Naive B cell (primary cell): ENCODE results near the gene PLEKHA6. TPM values are rescaled to one million over a fixed set of nuclear protein-coding genes. Genes with fewer than 3 reads are reported as not detected.

Experiments
- ATAC-seq, 2 donors: fragments of 150-1000 bp; cut with Tn5 transposase; 2 replicates each; pipeline ENCODE4 v1.10.0; 2021; ENCODE audit warnings: low read depth in 2 of 2, mild to moderate bottlenecking in 2 of 2, moderate library complexity in 2 of 2
- DNase-seq: peaks from one replicate; pipeline ENCODE4 v3.0.0; 2022
- H3K27ac Mint-ChIP-seq, 6 donors: one replicate each; pipeline ENCODE4 v1.8.0; 2020 to 2022; ENCODE audit warnings: mild to moderate bottlenecking in 6 of 6, mixed read lengths in 6 of 6, moderate library complexity in 5 of 6, inconsistent platforms in 2 of 6
- H3K27me3 Mint-ChIP-seq, 3 donors: one replicate each; pipeline ENCODE4 v1.8.0; 2021 to 2022; ENCODE audit warnings: mixed read lengths in 3 of 3, mild to moderate bottlenecking in 1 of 3
- H3K36me3 Mint-ChIP-seq, 2 donors: one replicate each; pipeline ENCODE4 v1.8.0; 2020 to 2022; ENCODE audit warnings: mixed read lengths in 2 of 2, inconsistent platforms in 1 of 2, mild to moderate bottlenecking in 1 of 2
- H3K4me1 Mint-ChIP-seq, 3 donors: one replicate each; pipeline ENCODE4 v1.8.0; 2020 to 2022; ENCODE audit warnings: mixed read lengths in 3 of 3, inconsistent platforms in 1 of 3, mild to moderate bottlenecking in 1 of 3, moderate library complexity in 1 of 3
- H3K4me3 Mint-ChIP-seq, 8 donors: one replicate each; pipeline ENCODE4 v1.8.0; 2020 to 2022; ENCODE audit warnings: mild to moderate bottlenecking in 8 of 8, mixed read lengths in 8 of 8, moderate library complexity in 8 of 8, inconsistent platforms in 2 of 8
- H3K9me3 Mint-ChIP-seq, 7 donors: one replicate each; pipeline ENCODE4 v1.8.0; 2020 to 2022; ENCODE audit warnings: mixed read lengths in 7 of 7, mild to moderate bottlenecking in 5 of 7, inconsistent platforms in 2 of 7, moderate library complexity in 1 of 7
- polyA plus RNA-seq, 6 donors: library from polyadenylated mRNA; unstranded; fragments of 300-500 nt; fragmentation: Illumina TruSeq; gene quantifications; one replicate each; pipeline ENCODE4 v1.2.3, GENCODE V29; 2021; ENCODE audit warnings: low read depth in 6 of 6

PLEKHA6 gene
- polyA plus RNA-seq, 6 donors from 2014 or later = 0.09 TPM; not detected in 5

DNA sequence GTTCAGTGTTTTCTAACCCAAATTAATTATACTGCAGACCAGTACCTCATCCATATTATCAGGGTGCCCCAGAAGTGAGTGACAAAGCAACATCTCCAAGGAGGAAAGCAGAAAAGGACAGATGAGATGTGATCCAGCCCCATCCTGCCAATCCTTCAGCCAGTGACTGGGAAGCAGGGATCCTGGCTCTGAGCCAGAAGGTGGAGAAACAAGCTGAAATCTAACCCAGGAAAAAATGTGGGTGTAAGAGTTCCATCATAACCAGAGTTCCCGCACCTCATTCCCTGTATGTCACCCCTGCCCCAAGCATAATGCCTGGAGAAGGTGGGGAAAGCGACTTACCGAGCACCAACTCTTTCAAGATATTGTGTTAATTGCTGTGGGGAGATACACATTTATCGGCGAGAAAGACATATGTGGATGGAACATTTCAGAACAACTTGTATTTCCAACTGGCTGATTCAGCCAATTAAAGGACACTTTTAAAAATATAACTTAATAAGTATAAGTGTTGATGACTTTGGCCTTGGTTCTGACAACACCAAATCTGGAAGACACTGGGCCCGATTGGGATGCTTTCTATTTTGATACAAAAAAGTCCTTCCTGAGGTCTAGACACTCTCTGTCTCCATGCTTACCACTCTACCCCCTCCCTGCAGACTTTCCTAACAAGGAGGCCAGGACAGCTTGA lies 14.9 kb downstream of the PLEKHA6 start:
- ATAC-seq (no peak), DNase-seq (no peak)
- Mint-ChIP-seq H3K27ac (no peak overlapping the region), H3K4me1 (no peaks in the 10 kb centered on the region), H3K4me3 (no peak overlapping the region), H3K9me3 (peaks cover 0 to 2% (median 0%) of the 10 kb centered on the region in 7 donors), H3K36me3 (no peaks in the 10 kb centered on the region), H3K27me3 (peaks cover 0 to 23% (median 23%) of the 10 kb centered on the region in 3 donors)

DNA sequence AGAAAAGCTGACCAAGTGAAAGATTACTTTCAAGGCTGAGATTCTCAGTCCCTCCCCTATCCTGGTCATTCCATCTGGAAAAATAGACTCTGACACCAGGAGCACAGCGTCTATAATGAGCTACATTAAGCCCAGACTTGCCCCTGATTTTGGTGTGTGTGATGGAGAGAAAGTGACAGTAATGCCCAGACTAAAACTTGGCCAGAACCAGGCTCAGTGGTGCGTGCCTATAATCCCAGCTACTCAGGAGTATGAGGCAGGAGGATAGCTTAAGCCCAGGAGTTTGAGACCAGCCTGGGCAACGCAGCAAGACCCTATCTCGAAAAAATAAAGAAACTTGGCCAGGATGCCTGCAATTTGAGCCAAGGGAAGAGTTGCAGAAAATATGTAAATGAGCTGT lies 15.9 kb downstream of the PLEKHA6 start:
- Mint-ChIP-seq H3K36me3 (no peaks in the 10 kb centered on the region), H3K27me3 (peaks cover 0 to 23% (median 23%) of the 10 kb centered on the region in 3 donors), H3K4me3 (no peak overlapping the region), H3K9me3 (peaks cover 0 to 2% (median 0%) of the 10 kb centered on the region in 7 donors), H3K4me1 (no peaks in the 10 kb centered on the region), H3K27ac (no peak overlapping the region)
- ATAC-seq (no peak), DNase-seq (no peak)

DNA sequence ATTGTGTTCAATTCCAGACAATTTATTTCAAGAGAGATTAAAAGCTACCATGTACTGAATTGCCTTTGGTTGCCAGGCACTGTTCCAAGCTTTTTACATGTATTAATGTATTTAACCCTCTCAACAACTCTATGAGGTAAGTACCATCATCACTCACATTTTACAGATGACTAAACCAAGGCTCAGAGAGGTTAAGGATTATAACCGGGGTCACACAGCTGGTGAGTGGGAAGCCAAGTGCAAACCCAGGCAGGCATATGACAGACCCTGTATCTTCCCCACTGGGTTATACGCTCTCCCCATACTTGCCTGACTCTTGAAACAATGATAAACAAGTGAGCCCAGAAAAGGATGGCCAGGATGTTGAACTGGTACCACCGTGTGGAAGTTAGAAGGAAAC lies 16.5 kb downstream of the PLEKHA6 start:
- H3K4me3 Mint-ChIP-seq = no peak overlapping the region
- peaks cover 3 to 28% (median 23%) of the 10 kb centered on the region in 3 donors for H3K27me3 Mint-ChIP-seq
- peaks cover 0 to 2% (median 0%) of the 10 kb centered on the region in 7 donors for H3K9me3 Mint-ChIP-seq
- no peak for ATAC-seq
- no peak for DNase-seq
- H3K27ac Mint-ChIP-seq = no peak overlapping the region
- H3K4me1 Mint-ChIP-seq = no peaks in the 10 kb centered on the region
- H3K36me3 Mint-ChIP-seq = no peaks in the 10 kb centered on the region

DNA sequence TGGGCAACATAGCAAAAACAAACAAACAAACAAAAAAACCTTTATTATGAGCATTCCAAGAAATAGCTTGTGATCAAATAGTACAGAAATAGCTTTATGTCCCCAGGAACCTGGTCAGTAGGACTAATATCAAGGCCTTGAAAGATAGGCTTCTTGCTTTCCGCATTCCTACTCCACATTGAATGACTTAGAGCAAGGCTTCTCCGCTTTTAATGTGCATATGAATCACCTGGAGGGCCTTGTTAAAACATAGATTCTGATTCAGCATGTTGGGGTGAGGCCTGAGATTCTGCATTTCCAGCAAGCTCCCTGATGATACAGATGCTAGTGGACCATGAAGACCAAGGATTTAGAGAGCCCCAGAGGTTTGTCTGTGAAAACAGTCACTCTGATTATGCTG lies 17.4 kb downstream of the PLEKHA6 start:
- Mint-ChIP-seq H3K4me3 (no peak overlapping the region), H3K4me1 (no peaks in the 10 kb centered on the region), H3K27me3 (peaks cover 6 to 23% (median 23%) of the 10 kb centered on the region in 3 donors), H3K36me3 (no peaks in the 10 kb centered on the region), H3K27ac (no peak overlapping the region), H3K9me3 (peaks cover 0 to 2% (median 0%) of the 10 kb centered on the region in 7 donors)
- ATAC-seq (no peak), DNase-seq (no peak)

DNA sequence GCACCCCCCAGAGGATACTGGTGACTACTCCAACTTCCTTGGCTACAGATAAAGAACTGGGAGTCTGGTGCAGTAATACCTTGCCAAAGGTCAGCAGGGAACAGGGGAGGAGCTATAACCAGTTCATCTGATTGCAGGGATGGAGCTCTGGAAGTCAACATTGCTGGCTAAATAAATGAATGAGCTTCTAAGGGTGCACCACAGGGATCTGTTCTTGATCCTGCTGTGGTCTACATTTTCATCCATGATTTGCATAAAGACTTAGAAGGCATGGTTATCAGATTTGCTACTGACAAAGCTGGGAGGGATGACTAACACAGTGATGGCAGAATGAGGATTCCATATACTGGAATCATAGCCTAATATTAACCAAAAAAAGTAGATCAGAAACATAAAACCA lies 18.3 kb downstream of the PLEKHA6 start:
- Mint-ChIP-seq H3K36me3 (no peaks in the 10 kb centered on the region), H3K9me3 (no peaks in the 10 kb centered on the region), H3K27me3 (peaks cover 6 to 23% (median 22%) of the 10 kb centered on the region in 3 donors), H3K4me3 (no peak overlapping the region), H3K4me1 (no peaks in the 10 kb centered on the region), H3K27ac (no peak overlapping the region)
- DNase-seq (no peak), ATAC-seq (no peak)

DNA sequence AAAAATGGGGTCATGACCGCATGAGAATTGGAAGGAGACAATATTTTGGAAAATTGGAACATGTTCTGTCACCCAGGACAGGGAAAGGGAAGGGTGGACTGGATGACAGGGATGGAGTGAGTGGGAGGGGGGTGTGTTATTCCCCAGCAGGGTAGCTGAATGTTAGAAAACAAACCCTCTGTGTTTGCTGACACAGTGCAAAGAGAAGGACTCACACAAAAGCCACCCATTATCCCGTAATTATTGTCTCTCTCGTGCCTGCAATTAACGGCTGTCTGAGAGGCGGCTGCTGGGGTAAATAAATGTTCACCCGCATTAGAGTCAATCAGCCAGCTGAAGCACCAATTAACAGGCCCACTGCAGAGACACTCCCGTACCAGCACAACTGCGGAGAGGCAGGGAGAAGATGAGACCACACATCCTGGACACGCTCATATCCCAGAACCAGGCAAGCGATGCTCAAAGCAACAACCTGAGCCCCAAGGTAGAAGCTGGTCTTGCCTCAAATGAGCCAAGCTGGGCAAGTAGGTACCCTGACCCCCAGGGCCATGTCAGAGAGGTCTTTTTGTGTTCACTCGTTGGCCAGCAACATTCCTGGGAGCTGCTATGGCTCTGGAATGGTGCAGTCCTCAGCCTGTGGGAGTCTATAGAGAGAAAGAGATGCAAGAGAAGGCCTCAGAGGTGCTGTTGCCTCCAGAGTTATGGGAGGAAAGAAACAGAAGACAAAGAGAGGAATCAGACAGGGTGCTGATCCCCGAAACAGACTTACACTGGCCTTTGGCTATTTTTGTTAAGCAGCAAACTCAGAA lies 19.4 kb downstream of the PLEKHA6 start:
- ATAC-seq = no peak
- Mint-ChIP-seq H3K36me3 (no peaks in the 10 kb centered on the region), H3K4me3 (no peak overlapping the region), H3K9me3 (no peaks in the 10 kb centered on the region), H3K27ac (no peak overlapping the region), H3K4me1 (no peaks in the 10 kb centered on the region), H3K27me3 (peaks cover 6 to 17% (median 15%) of the 10 kb centered on the region in 3 donors)
- DNase-seq = no peak

DNA sequence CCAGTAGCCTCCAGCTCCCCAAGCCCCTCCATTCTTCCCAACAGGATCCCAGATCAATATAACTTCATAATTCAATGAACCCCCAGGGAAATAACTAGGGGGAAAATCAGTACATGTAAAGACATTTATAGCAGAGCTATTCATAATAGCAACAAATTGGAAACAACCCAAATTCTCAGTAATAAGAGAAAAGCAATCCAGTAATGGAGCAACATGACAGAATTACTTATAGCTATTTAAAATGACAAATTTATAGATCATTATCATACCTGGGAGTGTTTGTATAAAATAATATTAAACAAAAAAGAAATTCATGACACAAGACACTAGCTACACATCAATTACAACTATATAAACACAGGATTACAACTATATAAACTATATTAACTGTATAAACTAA lies 20.2 kb downstream of the PLEKHA6 start:
- Mint-ChIP-seq H3K27ac (no peak overlapping the region), H3K9me3 (no peaks in the 10 kb centered on the region), H3K36me3 (no peaks in the 10 kb centered on the region), H3K4me3 (no peak overlapping the region), H3K4me1 (no peaks in the 10 kb centered on the region), H3K27me3 (peaks cover 6 to 17% (median 12%) of the 10 kb centered on the region in 3 donors)
- no peak for DNase-seq
- ATAC-seq = no peak

DNA sequence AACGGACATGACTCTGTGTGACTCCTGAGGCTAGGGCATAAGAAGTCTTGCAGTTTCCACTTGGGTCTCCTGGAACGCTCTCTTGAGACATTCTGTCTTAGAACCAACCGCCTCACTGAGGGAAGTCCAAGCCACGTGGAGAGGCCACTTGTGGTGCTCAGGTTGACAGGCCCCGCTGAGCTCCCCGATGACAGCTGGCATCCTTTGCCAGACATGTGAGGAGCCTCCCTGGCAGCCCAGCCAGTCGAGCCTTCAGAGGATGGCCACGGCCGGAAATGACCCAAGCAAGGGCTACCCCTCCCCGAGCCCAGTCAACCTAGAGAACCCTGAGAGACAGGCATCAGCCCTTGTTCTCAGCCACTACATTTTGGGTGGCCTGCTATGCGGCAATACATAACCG lies 20.7 kb downstream of the PLEKHA6 start:
- peaks cover 6 to 17% (median 12%) of the 10 kb centered on the region in 3 donors for H3K27me3 Mint-ChIP-seq
- H3K4me1 Mint-ChIP-seq = no peaks in the 10 kb centered on the region
- H3K9me3 Mint-ChIP-seq = no peaks in the 10 kb centered on the region
- H3K27ac Mint-ChIP-seq = no peak overlapping the region
- no peak for DNase-seq
- no peaks in the 10 kb centered on the region for H3K36me3 Mint-ChIP-seq
- H3K4me3 Mint-ChIP-seq = no peak overlapping the region
- no peak for ATAC-seq

DNA sequence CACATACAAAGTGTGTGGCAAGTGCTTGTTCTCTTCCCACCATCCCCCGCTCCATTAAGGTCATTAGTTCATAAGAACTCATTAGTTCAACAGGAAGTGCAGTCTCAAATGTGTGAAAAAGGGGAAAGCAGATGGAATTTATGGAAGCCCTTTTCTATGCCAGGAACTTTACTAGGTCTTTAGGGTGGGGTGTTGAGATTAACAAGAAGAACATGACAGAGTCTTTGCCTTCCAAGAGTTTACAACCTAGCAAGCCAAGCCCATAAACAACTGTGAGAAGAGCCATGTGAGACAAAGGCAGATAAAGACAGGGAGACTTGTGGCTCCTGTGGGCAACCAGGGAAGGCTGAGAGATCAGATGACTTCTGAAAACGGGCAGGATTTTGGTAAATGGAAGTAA lies 21.4 kb downstream of the PLEKHA6 start:
- Mint-ChIP-seq H3K9me3 (no peaks in the 10 kb centered on the region), H3K36me3 (no peaks in the 10 kb centered on the region), H3K27ac (no peak overlapping the region), H3K4me1 (no peaks in the 10 kb centered on the region), H3K27me3 (peaks cover 6 to 17% (median 12%) of the 10 kb centered on the region in 3 donors), H3K4me3 (no peak overlapping the region)
- ATAC-seq = no peak
- DNase-seq = no peak

DNA sequence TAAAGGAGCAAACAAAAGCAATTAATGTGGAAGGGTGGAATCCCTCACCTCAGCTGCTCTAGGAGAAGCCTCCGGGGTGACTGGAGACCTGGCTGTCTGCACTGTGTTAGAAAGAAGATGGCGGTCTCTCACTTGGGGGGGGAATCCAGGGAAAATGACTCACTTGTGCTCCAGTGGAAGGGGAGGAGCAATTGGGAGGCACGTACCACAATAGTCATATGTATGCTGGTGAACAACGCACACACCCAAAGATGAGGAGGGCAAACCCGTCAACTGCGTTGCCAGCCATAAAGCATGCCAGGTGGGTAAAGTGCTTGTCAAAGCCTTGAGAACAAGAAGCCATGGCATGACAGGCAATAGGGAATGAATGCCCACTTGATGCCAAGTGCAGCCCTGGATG lies 22.1 kb downstream of the PLEKHA6 start:
- no peak for DNase-seq
- no peak overlapping the region for H3K27ac Mint-ChIP-seq
- no peak overlapping the region for H3K4me3 Mint-ChIP-seq
- H3K4me1 Mint-ChIP-seq = no peaks in the 10 kb centered on the region
- no peaks in the 10 kb centered on the region for H3K9me3 Mint-ChIP-seq
- ATAC-seq = no peak
- H3K36me3 Mint-ChIP-seq = no peaks in the 10 kb centered on the region
- H3K27me3 Mint-ChIP-seq = peaks cover 6 to 17% (median 9%) of the 10 kb centered on the region in 3 donors

DNA sequence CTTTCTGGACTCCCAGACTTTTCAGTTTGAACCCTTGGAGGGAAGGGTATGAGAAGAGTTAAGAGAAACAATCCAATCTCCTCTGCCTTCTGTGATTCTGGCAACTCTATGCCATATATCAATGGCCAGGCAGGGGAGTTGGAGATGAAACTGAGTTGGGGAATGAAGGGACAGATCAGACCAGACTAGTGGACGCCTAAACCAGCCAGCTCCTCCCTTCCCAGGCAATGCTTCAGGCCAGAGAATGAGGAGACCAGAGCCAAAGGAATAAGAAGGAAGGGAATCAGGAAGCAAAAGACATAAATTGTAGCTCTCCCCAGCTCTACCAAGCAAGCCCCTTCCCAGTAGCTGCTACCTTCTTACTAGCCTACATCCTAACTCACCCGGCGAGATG lies 22.7 kb downstream of the PLEKHA6 start:
- Mint-ChIP-seq H3K27me3 (peaks cover 5 to 17% (median 6%) of the 10 kb centered on the region in 3 donors), H3K36me3 (no peaks in the 10 kb centered on the region), H3K4me1 (no peaks in the 10 kb centered on the region), H3K27ac (no peak overlapping the region), H3K9me3 (no peaks in the 10 kb centered on the region), H3K4me3 (no peak overlapping the region)
- ATAC-seq (no peak), DNase-seq (no peak)

DNA sequence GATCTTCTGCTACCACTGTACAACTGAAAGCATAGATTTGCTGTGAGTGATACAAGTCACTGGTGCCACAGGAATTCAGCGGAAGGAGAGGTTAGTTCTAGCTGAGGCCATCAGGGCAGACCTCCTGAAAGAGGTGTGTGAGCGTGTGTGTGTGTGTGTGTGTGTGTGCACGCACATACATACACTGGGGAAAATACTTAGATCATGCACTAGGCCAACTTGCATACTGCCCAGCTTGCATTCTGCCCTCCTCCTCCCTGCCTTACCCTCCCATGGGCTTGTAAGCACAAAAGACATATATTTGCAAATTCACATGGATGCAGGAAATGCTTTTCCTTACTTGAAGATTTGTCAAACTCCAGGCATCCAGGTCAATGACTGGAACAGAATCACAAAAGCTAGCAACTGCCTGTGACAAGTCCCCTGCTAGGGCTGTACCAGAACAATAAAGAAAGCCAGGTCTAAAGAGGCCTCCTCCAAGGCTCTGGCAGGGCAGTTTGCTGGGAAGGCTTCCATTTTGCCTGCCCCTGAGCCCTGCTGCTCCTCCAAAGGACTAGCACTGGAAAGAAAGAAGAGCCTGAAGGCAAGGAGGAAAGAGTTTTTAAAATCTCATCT lies 23.2 kb downstream of the PLEKHA6 start:
- no peak overlapping the region for H3K4me3 Mint-ChIP-seq

DNA sequence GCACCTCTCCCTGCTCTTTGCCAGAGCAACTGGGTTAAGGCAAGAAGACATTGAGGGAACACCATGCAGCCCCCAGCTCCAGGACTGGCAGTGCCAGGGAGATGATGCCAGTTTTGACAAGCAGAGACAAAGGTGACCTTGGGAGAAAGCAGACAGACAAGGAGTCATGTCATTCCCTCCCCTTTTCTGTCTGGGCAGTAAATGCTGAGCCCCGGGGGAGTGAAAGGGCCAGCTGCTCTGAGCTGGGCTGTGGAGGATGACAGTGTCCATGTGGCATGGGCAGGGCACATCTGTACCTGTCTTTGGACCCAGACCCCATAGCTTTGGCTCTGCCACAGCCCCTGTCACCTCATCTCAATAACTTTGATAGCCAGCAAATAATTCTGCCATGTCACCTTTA lies 24.2 kb downstream of the PLEKHA6 start:
- no peaks in the 10 kb centered on the region for H3K9me3 Mint-ChIP-seq
- no peak overlapping the region for H3K27ac Mint-ChIP-seq
- peaks cover 1 to 14% (median 6%) of the 10 kb centered on the region in 3 donors for H3K27me3 Mint-ChIP-seq

More for the DNA sequence above, 23.2 kb downstream of the PLEKHA6 start:
- Mint-ChIP-seq H3K4me1 (no peaks in the 10 kb centered on the region), H3K27ac (no peak overlapping the region), H3K27me3 (peaks cover 5 to 17% (median 6%) of the 10 kb centered on the region in 3 donors), H3K9me3 (no peaks in the 10 kb centered on the region), H3K36me3 (no peaks in the 10 kb centered on the region)
- no peak for DNase-seq
- no peak for ATAC-seq

DNA sequence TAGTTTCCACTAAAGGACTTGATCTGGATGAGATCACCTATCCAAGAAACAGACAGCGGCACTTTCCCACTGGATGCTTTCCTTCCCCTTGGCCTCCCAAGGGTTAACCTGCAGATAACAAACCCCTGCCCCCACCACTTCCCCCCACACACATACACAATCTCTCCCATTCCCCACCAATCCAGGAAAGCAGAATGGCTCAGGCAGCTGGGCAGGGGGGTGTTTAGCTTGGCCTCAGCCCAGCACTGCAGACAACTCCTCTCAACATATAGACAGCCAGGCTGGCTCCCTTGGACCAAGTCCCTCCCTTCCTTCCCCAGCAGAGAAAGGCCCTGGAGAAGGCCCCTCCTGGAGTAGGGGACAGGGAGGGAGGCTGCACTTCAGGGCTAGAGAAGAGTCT lies 24.6 kb downstream of the PLEKHA6 start:
- no peaks in the 10 kb centered on the region for H3K9me3 Mint-ChIP-seq
- no peaks in the 10 kb centered on the region for H3K4me1 Mint-ChIP-seq
- DNase-seq (no peak), ATAC-seq (no peak)
- H3K27me3 Mint-ChIP-seq = peaks cover 0 to 9% (median 6%) of the 10 kb centered on the region in 3 donors
- H3K27ac Mint-ChIP-seq = no peak overlapping the region
- H3K4me3 Mint-ChIP-seq = no peak overlapping the region
- H3K36me3 Mint-ChIP-seq = no peaks in the 10 kb centered on the region

More for the DNA sequence above, 24.2 kb downstream of the PLEKHA6 start:
- H3K36me3 Mint-ChIP-seq = no peaks in the 10 kb centered on the region
- DNase-seq = no peak
- ATAC-seq = no peak
- no peak overlapping the region for H3K4me3 Mint-ChIP-seq
- no peaks in the 10 kb centered on the region for H3K4me1 Mint-ChIP-seq
